B cell (primary cell): ENCODE data around the gene HMOX2. TPM values are rescaled to one million over a fixed set of nuclear protein-coding genes. Genes with fewer than 3 reads are reported as not detected.

ENCODE experiments used
- ATAC-seq: fragments of 200-7000 bp; cut with Tn5 transposase; one replicate; pipeline ENCODE4 v1.10.0; 2021; ENCODE audit warnings: low read depth, mild to moderate bottlenecking, moderate number of reproducible peaks, moderate library complexity
- CTCF ChIA-PET: fragments of 350-600 bp; sonication (Branson Sonifier 250); formaldehyde crosslinking; loops from one replicate; lab custom pipeline; 2021; ENCODE audit warnings: antibody characterized with exemption, inconsistent platforms; lab: Charles Lee
- POLR2A ChIA-PET: fragments of 350-600 bp; sonication (Branson Sonifier 250); formaldehyde crosslinking; loops from one replicate; lab custom pipeline; 2021; ENCODE audit warnings: antibody characterized with exemption; lab: Charles Lee
- DNase-seq: peaks from one replicate; pipeline ENCODE4 v3.0.0; 2013
- H2AFZ ChIP-seq: 2 replicates; pipeline ENCODE4 v1.6.1; 2012; ENCODE audit warnings: mild to moderate bottlenecking, low read depth, low read length; ENCODE audit not compliant: insufficient read depth, poor library complexity, severe bottlenecking
- H3K27ac ChIP-seq, 2 donors: 1 replicate in 1 of 2; 2 replicates in 1 of 2; pipeline ENCODE4 v1.5.1; 2012 to 2013; ENCODE audit warnings: low read length in 2 of 2, mild to moderate bottlenecking in 2 of 2, moderate library complexity in 1 of 2
- H3K27me3 ChIP-seq, 4 experiments: fragments of 200-600 bp in 1 of 4; sonication (generic) in 1 of 4; replicated peaks in 1 of 4; 1 replicate in 2 of 4; 2 replicates in 2 of 4; pipeline versions ENCODE4 v1.6.1 to v1.7.0; 2013 to 2016; ENCODE audit warnings: low read length in 3 of 4, mild to moderate bottlenecking in 2 of 4, mixed read lengths in 1 of 4, moderate library complexity in 1 of 4; ENCODE audit not compliant: insufficient read depth in 4 of 4, control insufficient read depth in 3 of 4; ENCODE audit errors: control extremely low read depth in 1 of 4
- H3K36me3 ChIP-seq, 2 experiments: replicated peaks in 1 of 2; 1 replicate in 1 of 2; 2 replicates in 1 of 2; pipeline versions ENCODE4 v1.6.1 to v1.7.1; 2013; ENCODE audit warnings: low read length in 1 of 2; ENCODE audit not compliant: insufficient read depth in 2 of 2, control insufficient read depth in 1 of 2; ENCODE audit errors: control extremely low read depth in 1 of 2, extremely low read depth in 1 of 2
- H3K4me1 ChIP-seq, 2 donors: fragments of 200-600 bp in 1 of 2; sonication (generic) in 1 of 2; 1 replicate in 1 of 2; 2 replicates in 1 of 2; pipeline versions ENCODE4 v1.5.1 to v1.6.1; 2013 to 2017; ENCODE audit warnings: low read length in 2 of 2; ENCODE audit not compliant: control insufficient read depth in 2 of 2, insufficient read depth in 2 of 2
- H3K4me2 ChIP-seq: replicated peaks from 2 replicates; pipeline ENCODE3; 2012; ENCODE audit warnings: mild to moderate bottlenecking, low read depth, low read length; ENCODE audit not compliant: poor library complexity, severe bottlenecking
- H3K4me3 ChIP-seq, 5 experiments: fragments of 200-600 bp in 1 of 5; sonication (generic) in 1 of 5; 1 replicate in 3 of 5; 2 replicates in 2 of 5; pipeline versions ENCODE4 v1.5.1 to v1.7.0; 2011 to 2016; ENCODE audit warnings: low read length in 4 of 5, mild to moderate bottlenecking in 4 of 5, low read depth in 2 of 5, control low read depth in 1 of 5, moderate library complexity in 1 of 5; ENCODE audit not compliant: insufficient read depth in 1 of 5; ENCODE audit errors: control extremely low read depth in 1 of 5, extremely low read depth in 1 of 5
- H3K79me2 ChIP-seq: fragments of 200-600 bp; sonication (generic); one replicate; pipeline ENCODE4 v1.6.0; 2016; ENCODE audit warnings: low read length; ENCODE audit not compliant: control insufficient read depth, insufficient read depth
- H3K9ac ChIP-seq: fragments of 200-600 bp; sonication (generic); 2 replicates; pipeline ENCODE4 v1.6.1; 2017; ENCODE audit warnings: mild to moderate bottlenecking, low read length, moderate library complexity
- H3K9me3 ChIP-seq, 3 donors: one replicate each; pipeline versions ENCODE4 v1.6.1 to v1.7.1; 2013; ENCODE audit warnings: low read length in 2 of 3; ENCODE audit not compliant: control insufficient read depth in 2 of 3, insufficient read depth in 1 of 3; ENCODE audit errors: control extremely low read depth in 1 of 3
- H4K20me1 ChIP-seq: 2 replicates; pipeline ENCODE4 v1.6.0; 2012; ENCODE audit warnings: mild to moderate bottlenecking, low read length; ENCODE audit not compliant: insufficient read depth, control insufficient read depth, poor library complexity, severe bottlenecking
- H3K27ac Mint-ChIP-seq: one replicate; pipeline ENCODE4 v1.8.0; 2021; ENCODE audit warnings: mixed read lengths
- H3K27me3 Mint-ChIP-seq: one replicate; pipeline ENCODE4 v1.8.0; 2021; ENCODE audit warnings: mixed read lengths
- H3K4me1 Mint-ChIP-seq: one replicate; pipeline ENCODE4 v1.8.0; 2021; ENCODE audit warnings: mixed read lengths
- H3K4me3 Mint-ChIP-seq: one replicate; pipeline ENCODE4 v1.8.0; 2021; ENCODE audit warnings: mixed read lengths
- H3K9me3 Mint-ChIP-seq: one replicate; pipeline ENCODE4 v1.8.0; 2022; ENCODE audit warnings: mixed read lengths; ENCODE audit not compliant: insufficient read depth
- EZH2 ChIP-seq: IDR thresholded peaks from 2 replicates; pipeline ENCODE4 v1.6.1; 2012; ENCODE audit warnings: borderline replicate concordance, low read depth, mild to moderate bottlenecking, moderate library complexity, low read length; ENCODE audit not compliant: insufficient read depth, poor library complexity, severe bottlenecking
- WGBS: methylation state at CpG from one replicate; pipeline ENCODE4 v1.1.5; 2013; ENCODE audit warnings: missing lambda C conversion rate; ENCODE audit not compliant: insufficient coverage; 5-methylcytosine and 5-hydroxymethylcytosine counted together
- intact Hi-C: fragments of 100-400 bp; cut with micrococcal nuclease; formaldehyde crosslinking; loops from one replicate; pipeline ENCODE4 v1.10.0; 2022
- polyA plus RNA-seq: library from polyadenylated mRNA; depleted of rRNA; stranded (reverse); fragments of >200 nt; gene quantifications from 2 replicates; pipeline ENCODE4 v1.2.3, GENCODE V29; 2012
- total RNA-seq, 2 donors: library from RNA; stranded (reverse); fragments of 120-200 nt in 1 of 2; gene quantifications; 1 replicate in 1 of 2; 2 replicates in 1 of 2; pipeline versions ENCODE4 v1.2.3 to v1.2.4, GENCODE V29; 2013 to 2022
- TF ChIP-seq, protein P1 (sequence below): fragments of 200-600 bp; IDR thresholded peaks from one replicate; pipeline ENCODE4 v1.8.0; 2022; ENCODE audit warnings: antibody characterized with exemption, mild to moderate bottlenecking

The HMOX2 gene
- total and polyA plus RNA-seq, 2 donors (not counting 1 experiment from before 2014, with no cell fraction given): 36.5 to 39.0 TPM

DNA sequence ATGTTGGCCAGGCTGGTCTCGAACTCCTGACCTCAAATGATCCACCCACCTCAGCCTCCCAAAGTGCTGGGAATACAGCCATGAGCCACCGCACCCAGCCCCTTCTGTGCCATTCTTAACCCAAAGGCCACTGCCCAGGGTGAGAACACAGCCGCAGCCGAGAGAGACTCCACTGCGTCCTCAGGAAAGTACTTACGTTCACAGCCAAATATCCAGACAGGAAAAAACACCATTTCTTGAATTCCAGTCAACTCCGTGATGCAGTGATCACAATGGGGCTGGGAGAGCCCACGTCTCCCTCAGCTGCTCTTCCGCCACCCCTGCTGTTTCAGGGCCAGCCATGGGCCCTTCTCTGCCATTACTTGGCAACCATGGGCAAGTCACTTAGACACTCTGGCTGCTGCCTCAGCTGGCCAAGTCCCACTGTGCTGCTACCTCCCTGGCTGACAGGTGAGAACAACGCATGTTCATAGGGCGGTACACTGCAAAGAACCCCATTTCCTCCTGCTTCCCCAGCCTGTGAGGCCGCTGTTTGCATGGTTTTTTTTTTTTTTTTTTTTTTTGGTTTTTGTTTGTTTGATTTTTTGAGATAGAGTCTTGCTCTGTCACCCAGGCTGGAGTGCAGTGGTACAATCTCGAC lies 58.1 kb downstream of the HMOX2 start:
- WGBS: 89% methylated on average over 11 of the region's 13 CpGs
- Histone ChIP-seq H3K9me3 (peaks cover 0 to 7% (median 6%) of the 10 kb centered on the region in 3 donors), H3K4me1 (peaks cover 16 to 23% of the 10 kb centered on the region in 2 donors), H3K4me2 (no peak overlapping the region), H3K4me3 (no peak overlapping the region), H3K36me3 (peaks cover 0 to 5% of the 10 kb centered on the region in 2 experiments), H3K79me2 (peaks cover 56% of the 10 kb centered on the region), H3K27ac (no peak overlapping the region), H3K27me3 (no peaks in the 10 kb centered on the region), H2AFZ (no peak overlapping the region), H3K9ac (no peak overlapping the region), H4K20me1 (no peaks in the 10 kb centered on the region)
- no peak overlapping the region for H3K4me3 Mint-ChIP-seq
- intact Hi-C loops: no loop called here
- no peaks in the 10 kb centered on the region for H3K9me3 Mint-ChIP-seq
- ChIA-PET CTCF (no interaction called here), POLR2A (no interaction called here)
- H3K27me3 Mint-ChIP-seq: no peaks in the 10 kb centered on the region
- TF ChIP-seq, protein P1, sequence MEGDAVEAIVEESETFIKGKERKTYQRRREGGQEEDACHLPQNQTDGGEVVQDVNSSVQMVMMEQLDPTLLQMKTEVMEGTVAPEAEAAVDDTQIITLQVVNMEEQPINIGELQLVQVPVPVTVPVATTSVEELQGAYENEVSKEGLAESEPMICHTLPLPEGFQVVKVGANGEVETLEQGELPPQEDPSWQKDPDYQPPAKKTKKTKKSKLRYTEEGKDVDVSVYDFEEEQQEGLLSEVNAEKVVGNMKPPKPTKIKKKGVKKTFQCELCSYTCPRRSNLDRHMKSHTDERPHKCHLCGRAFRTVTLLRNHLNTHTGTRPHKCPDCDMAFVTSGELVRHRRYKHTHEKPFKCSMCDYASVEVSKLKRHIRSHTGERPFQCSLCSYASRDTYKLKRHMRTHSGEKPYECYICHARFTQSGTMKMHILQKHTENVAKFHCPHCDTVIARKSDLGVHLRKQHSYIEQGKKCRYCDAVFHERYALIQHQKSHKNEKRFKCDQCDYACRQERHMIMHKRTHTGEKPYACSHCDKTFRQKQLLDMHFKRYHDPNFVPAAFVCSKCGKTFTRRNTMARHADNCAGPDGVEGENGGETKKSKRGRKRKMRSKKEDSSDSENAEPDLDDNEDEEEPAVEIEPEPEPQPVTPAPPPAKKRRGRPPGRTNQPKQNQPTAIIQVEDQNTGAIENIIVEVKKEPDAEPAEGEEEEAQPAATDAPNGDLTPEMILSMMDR: no peak
- TF ChIP-seq EZH2: no peak
- no peak for ATAC-seq
- DNase-seq: no peak
- H3K4me1 Mint-ChIP-seq: peaks cover 25% of the 10 kb centered on the region
- H3K27ac Mint-ChIP-seq: no peak overlapping the region

DNA sequence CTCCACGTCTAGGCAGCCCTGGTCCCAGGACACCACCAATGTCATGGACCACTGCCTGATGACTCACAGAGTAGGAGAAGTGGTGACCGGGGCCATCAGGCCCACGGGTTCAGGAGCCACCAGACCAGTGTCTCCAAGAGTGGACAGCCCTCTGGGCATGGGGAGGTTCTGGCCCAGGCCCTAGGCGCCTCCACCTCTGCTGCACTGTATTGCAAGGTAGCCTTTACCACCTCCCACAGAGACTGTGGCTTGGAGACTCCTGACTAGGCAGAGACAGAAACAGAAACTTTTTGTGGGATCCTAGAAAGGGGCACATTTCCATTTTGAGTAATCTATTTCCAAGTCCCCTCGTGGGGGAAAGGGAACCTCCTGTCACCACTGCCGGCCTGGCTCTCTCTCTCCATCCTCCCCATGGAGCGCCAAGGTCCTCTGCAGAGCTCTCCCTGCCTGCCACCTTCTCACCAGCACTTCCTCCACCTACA lies 59.5 kb downstream of the HMOX2 start:
- 76% methylated on average over 6 of the region's 7 CpGs for WGBS
- intact Hi-C loops: loop anchor here (5.0 kb wide), 1 partner anchor 228 kb away; no protein-coding TSS in a partner anchor
- Histone ChIP-seq H3K9me3 (peaks cover 0 to 15% (median 9%) of the 10 kb centered on the region in 3 donors), H3K4me2 (no peak overlapping the region), H3K4me1 (peaks cover 7 to 13% of the 10 kb centered on the region in 2 donors), H3K9ac (no peak overlapping the region), H3K27ac (no peak overlapping the region), H3K36me3 (peaks cover 0 to 5% of the 10 kb centered on the region in 2 experiments), H3K27me3 (no peaks in the 10 kb centered on the region), H3K79me2 (peaks cover 53% of the 10 kb centered on the region), H4K20me1 (no peaks in the 10 kb centered on the region), H2AFZ (no peak overlapping the region), H3K4me3 (no peak overlapping the region)
- CTCF ChIA-PET: interaction anchor here (1.0 to 1.3 kb wide), 3 partner anchors 12 to 50 kb away, joined by 3 to 4 read pairs (median 4); no protein-coding TSS in a partner anchor
- H3K4me1 Mint-ChIP-seq: peaks cover 14% of the 10 kb centered on the region
- ATAC-seq (no peak), DNase-seq (no peak)
- POLR2A ChIA-PET: no interaction called here
- no peaks in the 10 kb centered on the region for H3K27me3 Mint-ChIP-seq
- H3K27ac Mint-ChIP-seq: no peak overlapping the region
- no peak overlapping the region for H3K4me3 Mint-ChIP-seq
- TF ChIP-seq, protein P1: no peak
- TF ChIP-seq EZH2: no peak
- no peaks in the 10 kb centered on the region for H3K9me3 Mint-ChIP-seq
